ENCODE results near the gene BUB1B.

BUB1B gene

GRCh38 chr15:40265875-40266274 is 105.0 kb downstream of the BUB1B start:
- ATAC-seq (ENCODE audit: insufficient read depth, low read depth): no peak
- no peak overlapping the region for H3K9ac ChIP-seq (ENCODE audit: low read depth, low read length)
- H3K27me3 ChIP-seq (ENCODE audit: insufficient read depth, low read length, poor library complexity): no peaks in the 10 kb centered on the region
- H4K20me1 ChIP-seq (ENCODE audit: insufficient read depth, low read length): no peaks in the 10 kb centered on the region; the same call in 1 of the 2 replicates
- H3K4me2 ChIP-seq (ENCODE audit: insufficient read depth, low read length): no peak overlapping the region
- H2AFZ ChIP-seq (ENCODE audit: low read depth, low read length): no peak overlapping the region
- no peaks in the 10 kb centered on the region for H3K79me2 ChIP-seq (ENCODE audit: insufficient read depth, low read length)
- H3K36me3 ChIP-seq (ENCODE audit: insufficient read depth, low read length): no peaks in the 10 kb centered on the region
- TF ChIP-seq CTCF (IDR thresholded peaks at IDR 0.05; ENCODE audit: borderline replicate concordance, extremely low read depth, low read length, poor library complexity, severe bottlenecking) (no peak), EZH2 (IDR thresholded peaks at IDR 0.05; ENCODE audit: borderline replicate concordance, low read depth, low read length, severe bottlenecking) (no peak)
- H3K4me3 ChIP-seq (ENCODE audit: low read depth in 1 of 2, low read length in 2 of 2): no peak overlapping the region
- no peak for DNase-seq
- H3K4me1 ChIP-seq (ENCODE audit: insufficient read depth, low read length): no peaks in the 10 kb centered on the region
- H3K27ac ChIP-seq (ENCODE audit: low read length): no peak overlapping the region
- no peaks in the 10 kb centered on the region for H3K9me3 ChIP-seq (ENCODE audit: insufficient read depth, low read length, severe bottlenecking)

GRCh38 chr15:40266828-40267304 is 106.0 kb downstream of the BUB1B start:
- Histone ChIP-seq H3K36me3 (ENCODE audit: insufficient read depth, low read length) (no peaks in the 10 kb centered on the region), H3K79me2 (ENCODE audit: insufficient read depth, low read length) (no peaks in the 10 kb centered on the region), H3K4me2 (ENCODE audit: insufficient read depth, low read length) (no peak overlapping the region), H4K20me1 (ENCODE audit: insufficient read depth, low read length) (no peaks in the 10 kb centered on the region; the same call in 1 of the 2 replicates), H3K4me3 (ENCODE audit: low read depth in 1 of 2, low read length in 2 of 2) (no peak overlapping the region), H3K9ac (ENCODE audit: low read depth, low read length) (no peak overlapping the region), H3K27me3 (ENCODE audit: insufficient read depth, low read length, poor library complexity) (no peaks in the 10 kb centered on the region), H3K9me3 (ENCODE audit: insufficient read depth, low read length, severe bottlenecking) (no peaks in the 10 kb centered on the region), H3K4me1 (ENCODE audit: insufficient read depth, low read length) (no peaks in the 10 kb centered on the region), H3K27ac (ENCODE audit: low read length) (no peak overlapping the region), H2AFZ (ENCODE audit: low read depth, low read length) (no peak overlapping the region)
- TF ChIP-seq EZH2 (IDR thresholded peaks at IDR 0.05; ENCODE audit: borderline replicate concordance, low read depth, low read length, severe bottlenecking): no peak
- no peak for TF ChIP-seq CTCF (IDR thresholded peaks at IDR 0.05; ENCODE audit: borderline replicate concordance, extremely low read depth, low read length, poor library complexity, severe bottlenecking)
- ATAC-seq (ENCODE audit: insufficient read depth, low read depth): no peak
- no peak for DNase-seq

- no peak for DNase-seq
- Histone ChIP-seq H3K36me3 (ENCODE audit: insufficient read depth, low read length) (no peaks in the 10 kb centered on the region), H3K4me2 (ENCODE audit: insufficient read depth, low read length) (no peak overlapping the region), H3K9ac (ENCODE audit: low read depth, low read length) (no peak overlapping the region), H3K4me3 (ENCODE audit: low read depth in 1 of 2, low read length in 2 of 2) (no peak overlapping the region), H3K79me2 (ENCODE audit: insufficient read depth, low read length) (no peaks in the 10 kb centered on the region), H3K27me3 (ENCODE audit: insufficient read depth, low read length, poor library complexity) (no peaks in the 10 kb centered on the region), H3K9me3 (ENCODE audit: insufficient read depth, low read length, severe bottlenecking) (no peaks in the 10 kb centered on the region), H3K4me1 (ENCODE audit: insufficient read depth, low read length) (no peaks in the 10 kb centered on the region), H4K20me1 (ENCODE audit: insufficient read depth, low read length) (no peaks in the 10 kb centered on the region; the same call in 1 of the 2 replicates), H3K27ac (ENCODE audit: low read length) (no peak overlapping the region), H2AFZ (ENCODE audit: low read depth, low read length) (no peak overlapping the region)
- no peak for ATAC-seq (ENCODE audit: insufficient read depth, low read depth)
- no peak for TF ChIP-seq CTCF (IDR thresholded peaks at IDR 0.05; ENCODE audit: borderline replicate concordance, extremely low read depth, low read length, poor library complexity, severe bottlenecking)
- TF ChIP-seq EZH2 (IDR thresholded peaks at IDR 0.05; ENCODE audit: borderline replicate concordance, low read depth, low read length, severe bottlenecking): no peak
Observed at GRCh38 chr15:40267670-40268069, 106.8 kb downstream of the BUB1B start.

GRCh38 chr15:40269604-40270003 is 108.7 kb downstream of the BUB1B start:
- no peak for DNase-seq
- no peaks in the 10 kb centered on the region for H3K79me2 ChIP-seq (ENCODE audit: insufficient read depth, low read length)
- H3K4me1 ChIP-seq (ENCODE audit: insufficient read depth, low read length): no peaks in the 10 kb centered on the region

More at GRCh38 chr15:40269604-40270003, 108.7 kb downstream of the BUB1B start:
- H3K9me3 ChIP-seq (ENCODE audit: insufficient read depth, low read length, severe bottlenecking): no peaks in the 10 kb centered on the region
- TF ChIP-seq EZH2 (IDR thresholded peaks at IDR 0.05; ENCODE audit: borderline replicate concordance, low read depth, low read length, severe bottlenecking) (no peak), CTCF (IDR thresholded peaks at IDR 0.05; ENCODE audit: borderline replicate concordance, extremely low read depth, low read length, poor library complexity, severe bottlenecking) (no peak)
- no peak overlapping the region for H2AFZ ChIP-seq (ENCODE audit: low read depth, low read length)
- no peaks in the 10 kb centered on the region for H3K36me3 ChIP-seq (ENCODE audit: insufficient read depth, low read length)
- H3K4me3 ChIP-seq (ENCODE audit: low read depth in 1 of 2, low read length in 2 of 2): no peak overlapping the region
- no peaks in the 10 kb centered on the region for H3K27me3 ChIP-seq (ENCODE audit: insufficient read depth, low read length, poor library complexity)
- ATAC-seq (ENCODE audit: insufficient read depth, low read depth): no peak
- H3K4me2 ChIP-seq (ENCODE audit: insufficient read depth, low read length): no peak overlapping the region
- no peak overlapping the region for H3K9ac ChIP-seq (ENCODE audit: low read depth, low read length)
- H4K20me1 ChIP-seq (ENCODE audit: insufficient read depth, low read length): no peaks in the 10 kb centered on the region; the same call in 1 of the 2 replicates
- no peak overlapping the region for H3K27ac ChIP-seq (ENCODE audit: low read length)
